GM19239 (cell line): Measurements from ENCODE around the gene LHPP.
"Not testable (repeated sequence)": the region's sequence is repeated elsewhere in the genome, so short reads cannot be mapped to it uniquely, and the experiment has no call there.

ENCODE experiments used
- DNase-seq: peaks from one replicate; pipeline ENCODE4 v3.0.0; 2011; ENCODE audit warnings: low spot score; ENCODE audit not compliant: insufficient read length
- FAIRE-seq: peaks from 2 replicates; lab custom pipeline; 2011; peaks lifted over from hg19 to GRCh38; lab: Jason Lieb, UNC

The LHPP gene

GRCh38 chr10:124547647-124548168, 86.1 kb downstream of the LHPP start:
- no peak for FAIRE-seq
- DNase-seq, result no peak

DNA sequence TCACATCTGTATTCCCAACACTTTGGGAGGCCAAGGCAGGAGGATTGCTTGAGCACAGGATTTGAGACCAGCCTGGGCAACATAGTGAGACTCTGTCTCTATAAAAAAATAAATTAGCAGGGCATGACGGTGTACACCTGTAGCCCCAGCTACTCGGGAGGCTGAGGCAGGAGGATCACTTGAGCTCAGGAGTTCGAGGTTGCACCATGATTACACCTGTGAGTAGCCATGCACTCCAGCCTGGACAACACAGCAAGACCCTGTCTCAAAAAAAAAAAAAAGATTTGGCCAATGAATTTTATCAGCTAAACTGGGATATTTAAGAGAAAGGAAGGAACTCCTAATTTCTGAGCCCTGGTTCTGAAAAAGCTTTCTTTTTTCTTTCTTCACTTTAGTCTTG, 87.5 kb downstream of the LHPP start:
- FAIRE-seq, DNase-seq: not testable (repeated sequence)

DNA sequence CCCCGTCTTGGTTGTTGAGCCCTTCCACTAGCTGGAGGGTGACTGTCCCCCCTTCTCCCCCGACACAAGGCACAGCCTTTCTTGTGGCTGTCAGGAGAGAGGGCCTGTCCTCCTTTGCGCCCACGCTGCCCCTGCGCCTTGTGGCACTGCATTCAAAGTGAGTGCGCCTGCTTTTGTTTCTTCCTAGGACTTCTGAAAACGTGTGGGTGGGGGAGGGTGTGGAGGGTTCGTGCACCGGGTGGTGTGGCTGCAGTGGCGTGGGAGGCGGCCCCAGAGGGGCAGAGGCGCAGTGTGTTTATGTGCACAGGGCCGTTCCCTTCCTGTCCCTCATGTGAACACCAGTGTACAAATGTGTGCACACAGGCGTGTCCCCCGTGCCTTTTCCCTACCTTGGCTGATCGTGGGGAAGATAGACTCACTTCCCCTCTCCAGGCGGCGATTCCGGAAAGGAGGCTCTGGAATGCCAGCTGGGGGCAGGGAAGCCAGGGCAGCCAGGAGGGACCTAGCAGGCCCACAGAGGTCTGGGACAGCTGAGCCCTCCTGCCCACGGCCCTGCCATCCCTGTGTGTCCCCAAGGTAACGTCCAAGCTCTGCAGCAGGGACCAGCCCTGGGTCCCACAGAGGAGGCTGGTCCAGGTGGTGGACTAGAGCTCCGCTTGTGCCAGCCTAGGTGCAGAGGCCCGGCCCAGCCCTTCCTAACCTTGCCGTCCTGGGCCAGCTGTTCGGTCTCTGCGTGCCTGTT, 88.8 kb downstream of the LHPP start:
- no peak for DNase-seq
- FAIRE-seq, result no peak

- FAIRE-seq (no peak), DNase-seq (no peak)
Observed at GRCh38 chr10:124551097-124551496, 89.5 kb downstream of the LHPP start.

- FAIRE-seq (no peak), DNase-seq (no peak)
Observed at GRCh38 chr10:124551755-124552154, 90.1 kb downstream of the LHPP start.

DNA sequence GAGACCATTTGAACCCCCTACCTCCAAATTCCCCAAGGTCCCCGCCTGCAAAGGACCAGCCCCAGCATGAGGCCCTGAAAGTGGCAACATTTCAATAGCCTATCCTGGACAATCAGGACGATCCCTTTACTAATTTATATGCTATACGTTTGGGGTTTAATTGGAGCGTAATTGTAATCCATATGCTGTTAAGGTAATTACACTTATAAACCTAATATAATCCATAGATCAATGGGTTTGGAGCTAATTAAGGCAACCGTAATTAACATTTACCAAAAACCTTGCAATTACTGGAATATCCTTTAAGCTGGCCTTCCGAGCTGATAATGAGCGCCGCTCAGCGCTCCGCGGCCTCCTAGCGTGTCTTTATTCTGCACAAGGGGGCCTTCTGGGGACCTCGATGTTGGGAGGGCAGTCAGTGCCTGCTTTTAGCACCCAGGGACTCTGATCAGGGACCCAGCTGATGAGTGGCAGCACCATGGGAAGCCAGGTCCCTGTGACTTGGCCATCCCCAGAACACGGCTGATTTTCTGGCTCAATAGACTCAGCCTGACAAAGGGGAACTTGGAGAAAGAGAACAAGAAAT, 91.2 kb downstream of the LHPP start:
- DNase-seq, result no peak
- FAIRE-seq, result no peak

DNA sequence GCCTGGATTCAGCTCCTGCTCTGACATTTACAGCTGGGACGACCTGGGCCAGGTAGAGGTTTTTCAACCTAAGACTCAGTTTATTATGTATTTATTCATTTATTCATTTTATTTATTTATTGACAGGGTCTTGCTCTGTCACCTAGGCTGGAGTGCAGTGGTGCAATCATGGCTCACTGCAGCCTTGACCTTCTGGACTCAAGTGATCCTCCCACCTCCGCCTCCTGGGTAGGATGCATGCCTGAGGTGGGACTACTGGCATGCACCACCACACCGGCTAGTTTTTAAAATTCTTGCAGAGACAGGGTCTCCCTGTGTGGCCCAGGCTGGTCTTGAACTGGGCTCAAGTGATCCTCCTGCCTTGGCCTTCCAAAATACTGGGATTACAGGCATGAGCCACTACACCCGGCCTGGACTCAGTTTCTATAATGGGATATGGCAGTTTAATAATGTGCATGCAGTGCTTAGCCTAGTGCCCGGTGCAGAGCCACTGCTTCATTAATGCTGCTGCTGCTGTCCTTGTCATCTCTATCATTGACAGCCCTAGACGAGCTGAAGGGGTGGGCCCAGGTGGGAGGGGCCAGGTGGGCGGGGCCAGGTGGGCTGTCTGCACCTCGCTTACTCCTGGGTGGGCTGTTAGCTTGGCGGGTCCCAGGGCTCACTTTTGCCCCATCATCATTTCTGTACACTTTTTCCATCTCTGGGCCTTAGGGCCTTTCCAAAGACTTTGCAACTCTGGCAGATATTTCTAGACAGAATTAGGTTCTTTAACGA, 92.6 kb downstream of the LHPP start:
- no peak for DNase-seq
- FAIRE-seq, result no peak

- FAIRE-seq, result no peak
- no peak for DNase-seq
Observed at GRCh38 chr10:124557167-124557566, 95.5 kb downstream of the LHPP start.

DNA sequence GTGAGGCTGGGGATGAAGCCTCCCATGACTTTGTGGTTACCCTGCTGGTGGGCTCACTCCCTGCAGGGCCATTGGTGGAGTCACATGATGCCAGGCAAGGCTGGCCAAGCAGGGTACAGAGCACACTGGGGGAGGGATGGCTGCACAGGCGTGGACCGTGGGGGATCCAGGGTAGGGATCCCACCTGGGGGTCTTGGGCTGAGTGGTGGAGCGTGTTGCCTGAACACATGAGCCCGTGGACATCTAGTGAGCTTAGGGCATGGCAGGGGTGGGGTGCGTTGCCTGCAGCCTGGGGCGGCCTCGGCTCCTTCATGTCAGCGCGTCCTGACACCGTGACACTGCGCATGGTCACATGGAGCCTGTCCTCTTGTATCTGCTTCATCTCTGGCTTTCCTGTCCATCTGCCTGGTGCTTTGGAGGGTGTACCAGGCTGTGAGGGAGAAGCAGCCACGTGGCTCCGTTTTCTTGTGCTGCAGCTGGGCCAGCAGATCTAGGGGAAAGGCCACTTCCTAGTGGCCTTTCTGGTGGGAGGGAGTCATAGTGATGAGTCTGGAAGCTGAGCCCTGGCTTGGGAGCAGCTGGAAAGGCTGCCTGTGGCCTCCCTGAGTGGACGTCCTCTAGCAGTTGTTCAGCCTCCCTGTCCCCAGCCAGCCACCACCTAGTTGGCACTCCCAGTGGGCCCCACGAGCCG, 96.2 kb downstream of the LHPP start:
- FAIRE-seq (no peak), DNase-seq (no peak)

DNA sequence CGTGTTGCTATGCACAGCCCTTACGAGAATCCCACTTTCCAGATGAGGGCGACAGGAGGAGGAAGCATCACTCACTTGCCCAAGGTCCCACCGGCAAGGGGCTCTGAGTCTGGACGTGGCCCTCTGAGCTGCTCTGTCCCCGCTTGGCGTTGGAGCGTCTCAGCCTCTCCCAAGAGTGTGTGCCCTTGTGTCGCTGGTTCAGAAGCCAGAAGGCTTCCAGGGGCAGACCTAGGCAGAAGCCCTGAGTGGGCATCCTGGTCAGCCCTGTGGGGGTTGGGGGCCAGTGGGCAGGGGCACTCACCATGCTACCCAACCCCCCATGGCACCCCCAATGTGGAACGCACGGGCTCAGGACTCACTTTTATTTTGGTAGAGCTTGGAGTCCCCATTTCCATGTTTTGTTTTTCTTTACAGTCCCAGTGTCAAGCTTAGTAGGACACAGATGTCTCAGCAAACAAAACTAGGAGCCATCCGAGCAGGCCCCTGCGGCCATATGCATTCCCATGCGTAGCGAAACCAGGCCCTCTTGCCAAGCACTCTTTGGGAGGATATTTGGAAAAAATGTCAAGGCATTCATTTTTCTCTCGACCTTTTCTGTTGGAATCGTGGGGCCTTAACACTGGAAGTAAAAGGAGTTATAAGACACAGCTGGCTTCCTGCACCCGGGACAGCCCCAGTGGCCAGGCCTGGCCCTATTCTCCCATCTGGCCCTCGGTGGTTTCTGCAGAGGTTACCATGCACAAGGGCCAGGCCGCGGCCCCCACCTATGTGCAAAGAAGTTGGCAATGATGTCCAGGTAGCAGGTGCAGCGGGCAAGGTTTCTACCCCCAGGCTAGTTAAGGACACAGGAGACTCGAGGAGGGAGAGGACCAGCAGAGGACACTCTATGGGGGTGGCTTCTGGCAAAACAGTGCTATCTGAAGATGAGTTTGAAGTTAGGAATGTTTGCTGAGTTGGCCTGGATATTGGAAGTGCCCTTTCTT, 97.0 kb downstream of the LHPP start:
- DNase-seq, result no peak
- no peak for FAIRE-seq

GRCh38 chr10:124559372-124560132, 97.9 kb downstream of the LHPP start:
- FAIRE-seq (no peak), DNase-seq (no peak)

DNA sequence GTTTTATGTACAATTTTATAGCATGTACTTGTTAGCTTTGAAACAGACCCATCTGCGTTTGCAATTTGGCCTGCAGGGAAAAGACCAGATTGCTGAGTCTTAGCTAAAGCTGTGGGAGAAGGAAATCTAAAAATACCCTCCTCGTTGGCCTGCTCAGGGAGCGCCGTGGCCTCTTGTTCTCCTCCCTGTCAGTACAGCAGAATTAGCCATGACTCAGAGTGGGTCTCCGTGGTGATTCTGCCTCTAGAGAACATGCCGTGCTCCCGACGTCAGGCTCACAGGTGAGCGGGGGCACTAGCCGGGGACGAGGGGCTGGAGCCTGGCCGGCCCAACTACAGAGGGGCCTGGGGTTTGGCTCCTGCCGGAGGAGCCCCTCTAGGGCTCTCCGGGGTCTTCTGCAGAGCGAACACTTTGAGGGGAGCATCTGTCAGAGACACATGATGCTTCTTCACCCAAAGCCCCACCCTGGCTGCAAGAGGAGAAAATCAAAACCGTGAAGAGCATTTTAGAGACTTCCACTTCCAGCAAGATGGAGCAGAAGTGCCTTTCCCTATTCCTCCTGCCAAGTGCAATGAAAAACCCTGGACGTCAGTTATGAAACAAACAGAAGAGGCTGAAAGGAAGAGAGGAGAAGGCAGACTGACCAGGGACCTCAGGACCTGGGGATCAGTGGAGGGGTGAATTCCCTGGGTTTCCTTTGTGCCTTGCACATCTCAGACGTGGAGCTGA, 98.9 kb downstream of the LHPP start:
- FAIRE-seq (no peak), DNase-seq (no peak)

- DNase-seq (no peak), FAIRE-seq (no peak)
Observed at GRCh38 chr10:124561206-124561605, 99.6 kb downstream of the LHPP start.

GRCh38 chr10:124562425-124563060, 100.9 kb downstream of the LHPP start:
- FAIRE-seq, result no peak
- DNase-seq, result no peak

GRCh38 chr10:124563320-124564040, 101.9 kb downstream of the LHPP start:
- no peak for DNase-seq
- no peak for FAIRE-seq

- DNase-seq (no peak), FAIRE-seq (no peak)
Observed at GRCh38 chr10:124564881-124565280, 103.3 kb downstream of the LHPP start.
